ENCODE data around the gene BRD7.

BRD7 gene

GRCh38 chr16:50388496-50388895 is 19.7 kb upstream of the BRD7 start:
- DNase-seq: no peak

GRCh38 chr16:50386774-50387173 is 18.0 kb upstream of the BRD7 start:
- DNase-seq: no peak

GRCh38 chr16:50386139-50386538 is 17.4 kb upstream of the BRD7 start:
- DNase-seq: no peak

GRCh38 chr16:50384500-50385135 is 15.8 kb upstream of the BRD7 start:
- no peak for DNase-seq

- no peak for DNase-seq
These were observed 13.1 kb upstream of the BRD7 start for GRCh38 chr16:50381679-50382440.

- no peak for DNase-seq
These were observed 9.6 kb upstream of the BRD7 start for GRCh38 chr16:50378417-50378816.

GRCh38 chr16:50377001-50377400 is 8.2 kb upstream of the BRD7 start:
- DNase-seq: no peak

GRCh38 chr16:50373780-50374179 is 5.0 kb upstream of the BRD7 start:
- DNase-seq: no peak

- no peak for DNase-seq
These were observed 4.5 kb upstream of the BRD7 start for GRCh38 chr16:50373345-50373701.

- no peak for DNase-seq
These were observed 4.0 kb upstream of the BRD7 start for GRCh38 chr16:50372611-50373344.

GRCh38 chr16:50371936-50372595 is 3.3 kb upstream of the BRD7 start:
- no peak for DNase-seq

GRCh38 chr16:50371036-50371716 is 2.4 kb upstream of the BRD7 start:
- DNase-seq: no peak

GRCh38 chr16:50369133-50369804 is 481 bp upstream of the BRD7 start:
- no peak for DNase-seq

GRCh38 chr16:50367777-50368409 is 895 bp downstream of the BRD7 start:
- no peak for DNase-seq

GRCh38 chr16:50365791-50366575 is 2.8 kb downstream of the BRD7 start:
- no peak for DNase-seq

GRCh38 chr16:50363656-50364055 is 5.1 kb downstream of the BRD7 start:
- no peak for DNase-seq

GRCh38 chr16:50360779-50361178 is 8.0 kb downstream of the BRD7 start:
- DNase-seq: no peak

GRCh38 chr16:50360033-50360778 is 8.6 kb downstream of the BRD7 start:
- DNase-seq: no peak

GRCh38 chr16:50359626-50360025 is 9.2 kb downstream of the BRD7 start:
- DNase-seq: no peak
